Karpas-422 (cell line): ENCODE results near the gene TCOF1. TPM values are rescaled to one million over a fixed set of nuclear protein-coding genes. Genes with fewer than 3 reads are reported as not detected.

ENCODE experiments used
- DNase-seq: peaks from one replicate; pipeline ENCODE4 v3.0.0-alpha.2; 2015
- H2AFZ ChIP-seq: fragments of 200-600 bp; sonication (generic); 2 replicates; pipeline ENCODE4 v1.6.1; 2014; ENCODE audit warnings: antibody characterized with exemption, low read length, mixed read lengths
- H3K27ac ChIP-seq: fragments of 200-600 bp; sonication (generic); 2 replicates; pipeline ENCODE4 v1.5.1; 2014; ENCODE audit warnings: mild to moderate bottlenecking, low read length, moderate library complexity
- H3K27me3 ChIP-seq: fragments of 200-600 bp; sonication (generic); 2 replicates; pipeline ENCODE4 v1.6.1; 2014; ENCODE audit warnings: low read length, mixed read lengths
- H3K36me3 ChIP-seq: fragments of 200-600 bp; sonication (generic); 2 replicates; pipeline ENCODE4 v1.6.1; 2014; ENCODE audit warnings: low read length, mixed read lengths; ENCODE audit not compliant: insufficient read depth
- H3K4me1 ChIP-seq: fragments of 200-600 bp; sonication (generic); 2 replicates; pipeline ENCODE4 v1.6.1; 2014; ENCODE audit warnings: mild to moderate bottlenecking, low read length, mixed read lengths
- H3K4me2 ChIP-seq: fragments of 200-600 bp; sonication (generic); 2 replicates; pipeline ENCODE4 v1.6.1; 2014; ENCODE audit warnings: low read length, low read depth, mild to moderate bottlenecking; ENCODE audit not compliant: poor library complexity, severe bottlenecking
- H3K4me3 ChIP-seq: fragments of 200-600 bp; sonication (generic); 2 replicates; pipeline ENCODE4 v1.5.1; 2014; ENCODE audit warnings: mild to moderate bottlenecking, antibody characterized with exemption, low read length, mixed read lengths
- H3K79me2 ChIP-seq: fragments of 200-600 bp; sonication (generic); 2 replicates; pipeline ENCODE4 v1.6.1; 2014; ENCODE audit warnings: mild to moderate bottlenecking, low read length, mixed read lengths
- H3K9ac ChIP-seq: fragments of 200-600 bp; sonication (generic); 2 replicates; pipeline ENCODE4 v1.6.0; 2014; ENCODE audit warnings: low read length
- H3K9me2 ChIP-seq: fragments of 200-600 bp; sonication (generic), shearing (Covaris generic); replicated peaks from 2 replicates; pipeline ENCODE4 v1.6.0; 2014; ENCODE audit warnings: mild to moderate bottlenecking, low read length, moderate library complexity; ENCODE audit not compliant: insufficient read depth
- H3K9me3 ChIP-seq: fragments of 300-700, 200-600 bp; sonication (generic); 2 replicates; pipeline ENCODE4 v1.6.1; 2014; ENCODE audit warnings: low read length, mixed read lengths
- H4K20me1 ChIP-seq: fragments of 200-600 bp; sonication (generic); 2 replicates; pipeline ENCODE4 v1.6.1; 2014; ENCODE audit warnings: mild to moderate bottlenecking, antibody characterized with exemption, low read length, low read depth; ENCODE audit not compliant: insufficient read depth
- total RNA-seq: library from RNA; depleted of rRNA; stranded (reverse); fragments of >200 nt; shearing (Covaris generic); gene quantifications from 2 replicates; pipeline ENCODE4 v1.2.3, GENCODE V29; 2014; ENCODE audit warnings: low replicate concordance

Gene TCOF1
- total RNA-seq, 1 experiment from 2014 or later: 23.0 TPM

GRCh38 chr5:150320044-150320613 is 37.4 kb upstream of the TCOF1 start:
- Histone ChIP-seq H4K20me1 (no peaks in the 10 kb centered on the region), H3K36me3 (no peaks in the 10 kb centered on the region), H3K4me2 (no peak overlapping the region), H3K79me2 (no peaks in the 10 kb centered on the region), H3K27ac (no peak overlapping the region), H3K4me3 (no peak overlapping the region), H3K27me3 (no peaks in the 10 kb centered on the region), H3K9me2 (no peaks in the 10 kb centered on the region), H3K9ac (no peak overlapping the region), H2AFZ (no peak overlapping the region), H3K4me1 (no peaks in the 10 kb centered on the region), H3K9me3 (no peaks in the 10 kb centered on the region)
- no peak for DNase-seq

- H3K9ac ChIP-seq: no peak overlapping the region
- H3K79me2 ChIP-seq: no peaks in the 10 kb centered on the region
- H3K27me3 ChIP-seq: no peaks in the 10 kb centered on the region
- H3K27ac ChIP-seq: no peak overlapping the region
- no peaks in the 10 kb centered on the region for H3K9me3 ChIP-seq
- H3K4me2 ChIP-seq: no peak overlapping the region
- no peaks in the 10 kb centered on the region for H4K20me1 ChIP-seq
- H3K4me3 ChIP-seq: no peak overlapping the region
- H2AFZ ChIP-seq: no peak overlapping the region
- DNase-seq: no peak
- no peaks in the 10 kb centered on the region for H3K9me2 ChIP-seq
- H3K4me1 ChIP-seq: no peaks in the 10 kb centered on the region
- no peaks in the 10 kb centered on the region for H3K36me3 ChIP-seq
Measured at GRCh38 chr5:150321211-150321610, 36.3 kb upstream of the TCOF1 start.

GRCh38 chr5:150321784-150322183 is 35.7 kb upstream of the TCOF1 start:
- H3K4me2 ChIP-seq: no peak overlapping the region

GRCh38 chr5:150322202-150322601 is 35.3 kb upstream of the TCOF1 start:
- Histone ChIP-seq H2AFZ (no peak overlapping the region), H4K20me1 (no peaks in the 10 kb centered on the region), H3K4me3 (no peak overlapping the region), H3K27ac (no peak overlapping the region), H3K4me2 (no peak overlapping the region), H3K9me2 (no peaks in the 10 kb centered on the region), H3K9ac (no peak overlapping the region), H3K36me3 (no peaks in the 10 kb centered on the region), H3K79me2 (no peaks in the 10 kb centered on the region), H3K9me3 (no peaks in the 10 kb centered on the region), H3K27me3 (no peaks in the 10 kb centered on the region), H3K4me1 (no peaks in the 10 kb centered on the region)
- DNase-seq: no peak

More at GRCh38 chr5:150321784-150322183, 35.7 kb upstream of the TCOF1 start:
- H3K9me2 ChIP-seq: no peaks in the 10 kb centered on the region
- no peak overlapping the region for H3K9ac ChIP-seq
- no peaks in the 10 kb centered on the region for H4K20me1 ChIP-seq
- no peaks in the 10 kb centered on the region for H3K9me3 ChIP-seq
- no peaks in the 10 kb centered on the region for H3K4me1 ChIP-seq
- H3K79me2 ChIP-seq: no peaks in the 10 kb centered on the region
- no peak overlapping the region for H3K27ac ChIP-seq
- H2AFZ ChIP-seq: no peak overlapping the region
- no peak overlapping the region for H3K4me3 ChIP-seq
- no peaks in the 10 kb centered on the region for H3K36me3 ChIP-seq
- no peak for DNase-seq
- H3K27me3 ChIP-seq: no peaks in the 10 kb centered on the region

- Histone ChIP-seq H3K36me3 (no peaks in the 10 kb centered on the region), H3K27ac (no peak overlapping the region), H3K4me2 (no peak overlapping the region), H3K79me2 (no peaks in the 10 kb centered on the region), H3K9me3 (no peaks in the 10 kb centered on the region), H3K9me2 (no peaks in the 10 kb centered on the region), H4K20me1 (no peaks in the 10 kb centered on the region), H3K4me3 (no peak overlapping the region), H2AFZ (no peak overlapping the region), H3K27me3 (no peaks in the 10 kb centered on the region), H3K4me1 (no peaks in the 10 kb centered on the region), H3K9ac (no peak overlapping the region)
- no peak for DNase-seq
Measured at GRCh38 chr5:150323092-150323491, 34.4 kb upstream of the TCOF1 start.

- Histone ChIP-seq H3K4me2 (no peak overlapping the region), H3K4me1 (no peaks in the 10 kb centered on the region), H3K9ac (no peak overlapping the region), H3K27ac (no peak overlapping the region), H4K20me1 (no peaks in the 10 kb centered on the region), H3K4me3 (no peak overlapping the region), H2AFZ (no peak overlapping the region), H3K27me3 (no peaks in the 10 kb centered on the region), H3K9me3 (no peaks in the 10 kb centered on the region), H3K79me2 (no peaks in the 10 kb centered on the region), H3K9me2 (no peaks in the 10 kb centered on the region), H3K36me3 (no peaks in the 10 kb centered on the region)
- no peak for DNase-seq
Measured at GRCh38 chr5:150323819-150324218, 33.7 kb upstream of the TCOF1 start.

- H3K9me3 ChIP-seq: no peaks in the 10 kb centered on the region
- H3K4me2 ChIP-seq: no peak overlapping the region
- no peak overlapping the region for H2AFZ ChIP-seq
- H3K27ac ChIP-seq: no peak overlapping the region
- H3K9me2 ChIP-seq: no peaks in the 10 kb centered on the region
- no peaks in the 10 kb centered on the region for H4K20me1 ChIP-seq
- no peaks in the 10 kb centered on the region for H3K79me2 ChIP-seq
- no peaks in the 10 kb centered on the region for H3K4me1 ChIP-seq
- no peaks in the 10 kb centered on the region for H3K36me3 ChIP-seq
- no peak overlapping the region for H3K4me3 ChIP-seq
- DNase-seq: no peak
- no peaks in the 10 kb centered on the region for H3K27me3 ChIP-seq
- H3K9ac ChIP-seq: no peak overlapping the region
Measured at GRCh38 chr5:150325426-150325825, 32.1 kb upstream of the TCOF1 start.

GRCh38 chr5:150326707-150327106 is 30.8 kb upstream of the TCOF1 start:
- no peaks in the 10 kb centered on the region for H3K4me1 ChIP-seq
- no peaks in the 10 kb centered on the region for H3K9me3 ChIP-seq
- no peak overlapping the region for H3K4me2 ChIP-seq
- no peak overlapping the region for H3K4me3 ChIP-seq
- no peak overlapping the region for H3K27ac ChIP-seq
- no peaks in the 10 kb centered on the region for H3K9me2 ChIP-seq
- H2AFZ ChIP-seq: no peak overlapping the region
- H3K79me2 ChIP-seq: no peaks in the 10 kb centered on the region
- H4K20me1 ChIP-seq: no peaks in the 10 kb centered on the region
- H3K27me3 ChIP-seq: no peaks in the 10 kb centered on the region
- H3K9ac ChIP-seq: no peak overlapping the region
- no peak for DNase-seq
- H3K36me3 ChIP-seq: no peaks in the 10 kb centered on the region

GRCh38 chr5:150327139-150327538 is 30.4 kb upstream of the TCOF1 start:
- H3K27me3 ChIP-seq: no peaks in the 10 kb centered on the region
- H3K9ac ChIP-seq: no peak overlapping the region
- no peak for DNase-seq
- no peak overlapping the region for H2AFZ ChIP-seq
- H3K27ac ChIP-seq: no peak overlapping the region
- H3K4me3 ChIP-seq: no peak overlapping the region
- H3K4me2 ChIP-seq: no peak overlapping the region
- H3K4me1 ChIP-seq: no peaks in the 10 kb centered on the region
- H3K9me2 ChIP-seq: no peaks in the 10 kb centered on the region
- no peaks in the 10 kb centered on the region for H4K20me1 ChIP-seq
- H3K36me3 ChIP-seq: no peaks in the 10 kb centered on the region
- H3K9me3 ChIP-seq: no peaks in the 10 kb centered on the region
- no peaks in the 10 kb centered on the region for H3K79me2 ChIP-seq
